Activated CD8-positive, alpha-beta T cell treated with anti-CD3 and anti-CD28 coated beads for 36 hours (primary cell): Measurements from ENCODE around the gene NHERF1. TPM values are rescaled to one million over a fixed set of nuclear protein-coding genes. Genes with fewer than 3 reads are reported as not detected.

ENCODE experiments used
- ATAC-seq: fragments of 200-7000 bp; cut with Tn5 transposase; one replicate; pipeline ENCODE4 v1.10.0; 2021; ENCODE audit warnings: mild to moderate bottlenecking, moderate library complexity
- CTCF ChIA-PET: fragments of 350-600 bp; sonication (Branson Sonifier 250); formaldehyde crosslinking; loops from one replicate; lab custom pipeline; 2021; ENCODE audit warnings: antibody characterized with exemption; lab: Charles Lee
- POLR2A ChIA-PET: fragments of 350-600 bp; sonication (Branson Sonifier 250); formaldehyde crosslinking; loops from one replicate; lab custom pipeline; 2021; ENCODE audit warnings: antibody characterized with exemption; lab: Charles Lee
- DNase-seq: peaks from one replicate; pipeline ENCODE4 v3.0.0-alpha.2; 2020
- H3K27ac Mint-ChIP-seq: one replicate; pipeline ENCODE4 v1.8.0; 2021; ENCODE audit warnings: mild to moderate bottlenecking, mixed read lengths
- H3K27me3 Mint-ChIP-seq: one replicate; pipeline ENCODE4 v1.8.0; 2021; ENCODE audit warnings: mixed read lengths
- H3K36me3 Mint-ChIP-seq: one replicate; pipeline ENCODE4 v1.8.0; 2021; ENCODE audit warnings: low read depth, mixed read lengths
- H3K4me1 Mint-ChIP-seq: one replicate; pipeline ENCODE4 v1.8.0; 2021; ENCODE audit warnings: low read depth, mixed read lengths
- H3K4me3 Mint-ChIP-seq: one replicate; pipeline ENCODE4 v1.8.0; 2021; ENCODE audit warnings: mild to moderate bottlenecking, moderate library complexity, mixed read lengths
- H3K9me3 Mint-ChIP-seq: one replicate; pipeline ENCODE4 v1.8.0; 2021; ENCODE audit warnings: mixed read lengths
- intact Hi-C: fragments of 100-400 bp; cut with micrococcal nuclease; formaldehyde crosslinking; loops from one replicate; pipeline ENCODE4 v1.10.0; 2022
- total RNA-seq, 2 experiments: library from RNA; stranded (reverse); gene quantifications; one replicate each; pipeline ENCODE4 v1.2.3, GENCODE V29; 2021
- TF ChIP-seq, protein P1 (sequence below): fragments of 200-600 bp; IDR thresholded peaks from one replicate; pipeline ENCODE4 v1.8.0; 2022; ENCODE audit warnings: antibody characterized with exemption, mild to moderate bottlenecking

NHERF1 gene
- total RNA-seq, 2 experiments from 2014 or later: 143 to 150 TPM

DNA sequence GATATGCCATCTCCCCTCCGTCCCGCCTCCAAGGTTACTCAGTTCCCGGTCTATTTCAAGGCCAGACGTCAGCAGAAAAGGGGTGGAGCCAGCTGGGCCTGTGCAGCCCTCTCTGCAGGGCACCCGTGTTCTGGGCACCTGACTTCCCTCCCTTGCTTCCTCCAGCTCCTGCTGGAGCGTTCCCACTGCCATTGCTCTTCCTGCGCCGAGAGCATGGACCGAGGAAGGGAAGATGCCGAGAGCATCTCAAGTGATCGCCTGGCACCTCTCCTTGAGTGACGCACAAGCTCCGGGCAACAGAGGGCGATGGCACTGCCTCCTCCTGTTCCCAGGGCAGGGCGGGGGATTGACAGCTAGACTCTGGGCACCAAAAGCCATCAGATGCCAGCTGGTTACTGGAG lies 57.2 kb downstream of the NHERF1 start:
- ATAC-seq: no peak
- Mint-ChIP-seq H3K36me3 (peaks cover 3% of the 10 kb centered on the region), H3K9me3 (no peaks in the 10 kb centered on the region), H3K27ac (no peak overlapping the region), H3K27me3 (no peaks in the 10 kb centered on the region), H3K4me3 (no peak overlapping the region), H3K4me1 (no peaks in the 10 kb centered on the region)
- ChIA-PET CTCF (interaction anchor here (0.6 to 2.3 kb wide), 3 partner anchors 14 to 60 kb away, joined by 3 to 14 read pairs (median 3); no protein-coding TSS in a partner anchor), POLR2A (no interaction called here)
- intact Hi-C loops: no loop called here
- no peak for DNase-seq
- TF ChIP-seq, protein P1, sequence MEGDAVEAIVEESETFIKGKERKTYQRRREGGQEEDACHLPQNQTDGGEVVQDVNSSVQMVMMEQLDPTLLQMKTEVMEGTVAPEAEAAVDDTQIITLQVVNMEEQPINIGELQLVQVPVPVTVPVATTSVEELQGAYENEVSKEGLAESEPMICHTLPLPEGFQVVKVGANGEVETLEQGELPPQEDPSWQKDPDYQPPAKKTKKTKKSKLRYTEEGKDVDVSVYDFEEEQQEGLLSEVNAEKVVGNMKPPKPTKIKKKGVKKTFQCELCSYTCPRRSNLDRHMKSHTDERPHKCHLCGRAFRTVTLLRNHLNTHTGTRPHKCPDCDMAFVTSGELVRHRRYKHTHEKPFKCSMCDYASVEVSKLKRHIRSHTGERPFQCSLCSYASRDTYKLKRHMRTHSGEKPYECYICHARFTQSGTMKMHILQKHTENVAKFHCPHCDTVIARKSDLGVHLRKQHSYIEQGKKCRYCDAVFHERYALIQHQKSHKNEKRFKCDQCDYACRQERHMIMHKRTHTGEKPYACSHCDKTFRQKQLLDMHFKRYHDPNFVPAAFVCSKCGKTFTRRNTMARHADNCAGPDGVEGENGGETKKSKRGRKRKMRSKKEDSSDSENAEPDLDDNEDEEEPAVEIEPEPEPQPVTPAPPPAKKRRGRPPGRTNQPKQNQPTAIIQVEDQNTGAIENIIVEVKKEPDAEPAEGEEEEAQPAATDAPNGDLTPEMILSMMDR: no peak

DNA sequence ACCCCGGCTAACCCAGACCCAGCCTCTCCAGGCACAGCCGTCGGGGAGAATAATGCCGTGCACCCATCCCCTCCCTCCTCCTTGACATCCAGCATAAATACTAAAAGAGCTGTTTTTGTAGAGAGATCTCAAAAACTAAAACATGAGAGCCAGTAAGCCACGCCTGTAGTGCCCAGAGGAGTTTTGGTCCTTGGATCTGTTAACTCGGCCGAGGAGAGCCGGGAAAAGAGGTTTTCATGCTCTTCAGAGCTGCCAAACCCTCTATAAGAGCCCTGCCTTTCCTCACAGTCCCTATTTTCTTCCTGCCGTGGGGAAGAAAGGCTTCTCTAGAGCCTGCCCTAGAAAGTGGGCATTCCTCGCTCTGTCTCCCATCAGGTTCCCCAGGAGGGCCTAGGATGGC lies 57.9 kb downstream of the NHERF1 start:
- ChIA-PET CTCF (interaction anchor here (1.4 to 2.3 kb wide), 2 partner anchors 15 to 59 kb away, joined by 3 to 14 read pairs; no protein-coding TSS in a partner anchor), POLR2A (interaction anchor here (1.5 kb wide), 1 partner anchor 15 kb away, joined by 5 read pairs; no protein-coding TSS in a partner anchor)
- Mint-ChIP-seq H3K9me3 (no peaks in the 10 kb centered on the region), H3K4me3 (no peak overlapping the region), H3K36me3 (peaks cover 3% of the 10 kb centered on the region), H3K27ac (no peak overlapping the region), H3K27me3 (no peaks in the 10 kb centered on the region), H3K4me1 (no peaks in the 10 kb centered on the region)
- ATAC-seq (no peak), DNase-seq (no peak)
- TF ChIP-seq, protein P1: no peak
- intact Hi-C loops: no loop called here

DNA sequence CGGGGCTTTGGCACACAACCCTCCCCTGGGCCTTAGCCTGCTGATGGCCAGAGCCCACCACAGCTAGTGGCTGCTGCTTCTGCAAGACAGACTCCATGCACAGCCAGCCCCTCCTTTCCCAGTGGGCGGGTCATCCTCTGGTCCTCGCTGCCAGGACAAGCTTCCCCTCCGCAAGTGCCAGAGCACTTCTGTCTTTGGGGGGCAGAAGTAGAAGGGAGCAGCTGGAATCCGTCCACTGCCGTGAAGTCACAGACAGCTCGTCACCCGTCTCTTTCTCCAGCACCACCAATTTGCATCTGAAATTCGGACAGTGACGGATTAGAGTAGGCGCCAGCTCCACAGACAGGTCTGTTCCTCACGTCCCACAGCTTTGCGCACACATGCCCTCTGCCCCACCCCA lies 59.0 kb downstream of the NHERF1 start:
- H3K27me3 Mint-ChIP-seq: no peaks in the 10 kb centered on the region
- ChIA-PET POLR2A (interaction anchor here (1.4 to 1.5 kb wide), 3 partner anchors 12 to 26 kb away, joined by 3 to 5 read pairs (median 4); no protein-coding TSS in a partner anchor), CTCF (interaction anchor here (0.9 to 4.2 kb wide), 2 partner anchors 16 to 57 kb away, joined by 3 to 28 read pairs; no protein-coding TSS in a partner anchor)
- H3K36me3 Mint-ChIP-seq: peaks cover 3% of the 10 kb centered on the region
- no peaks in the 10 kb centered on the region for H3K4me1 Mint-ChIP-seq
- TF ChIP-seq, protein P1: no peak
- ATAC-seq: no peak
- no peak for DNase-seq
- H3K9me3 Mint-ChIP-seq: no peaks in the 10 kb centered on the region
- H3K4me3 Mint-ChIP-seq: no peak overlapping the region
- intact Hi-C loops: no loop called here
- no peak overlapping the region for H3K27ac Mint-ChIP-seq

DNA sequence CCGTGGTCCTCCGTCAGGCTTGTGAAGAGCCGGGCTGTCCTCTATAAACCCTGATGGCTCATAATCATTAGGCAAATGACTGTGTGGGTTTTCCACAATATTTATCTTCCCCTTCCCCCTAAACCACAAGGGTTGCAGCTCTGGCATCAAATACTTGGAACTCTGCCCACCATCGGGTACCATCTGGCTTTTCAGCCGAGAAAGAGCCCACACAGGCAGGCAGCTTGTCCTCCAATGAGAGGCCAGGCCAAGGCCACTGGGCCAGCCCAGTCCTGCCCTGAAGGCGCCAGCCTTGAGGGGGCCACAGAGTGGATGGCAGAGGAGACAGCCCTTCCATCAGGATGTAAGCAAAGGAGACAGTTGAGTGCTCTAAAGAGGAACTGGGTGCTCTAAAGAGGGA lies 59.5 kb downstream of the NHERF1 start:
- intact Hi-C loops: no loop called here
- TF ChIP-seq, protein P1: no peak
- H3K36me3 Mint-ChIP-seq: peaks cover 3% of the 10 kb centered on the region

DNA sequence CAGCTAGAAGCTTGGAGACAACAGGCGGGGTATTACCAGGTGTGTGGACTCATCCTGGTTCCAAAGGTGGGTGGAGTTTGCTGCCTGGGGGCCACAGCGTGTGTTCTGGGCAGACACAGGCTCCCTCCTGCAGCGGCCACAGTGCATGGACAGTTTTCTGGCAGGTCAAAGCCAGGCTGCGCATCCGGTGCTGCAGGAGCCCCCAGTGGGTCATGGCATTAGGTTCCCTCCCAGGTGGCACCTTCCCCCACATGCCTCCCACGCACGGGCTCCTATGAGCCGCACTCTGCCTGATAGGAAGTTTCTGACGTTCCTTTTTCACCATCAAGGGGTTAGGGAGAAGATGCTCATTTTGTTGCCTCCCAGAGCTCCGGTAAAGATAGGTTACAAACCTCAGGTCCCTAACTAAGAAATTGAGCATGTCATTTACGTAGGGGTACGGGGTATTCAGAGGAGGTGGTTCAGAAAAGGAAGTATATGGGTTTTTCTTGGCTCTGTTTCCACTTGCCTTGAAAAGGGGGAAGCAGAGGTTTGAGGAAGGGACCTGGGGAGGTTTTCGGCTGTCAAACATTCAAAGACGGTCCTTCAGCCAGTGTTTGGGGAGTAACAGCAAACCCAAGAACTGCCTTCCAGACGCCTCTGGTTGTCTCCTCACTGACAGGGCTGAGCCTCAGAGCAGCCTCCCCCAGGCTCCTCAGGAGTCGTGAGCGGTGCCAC lies 60.4 kb downstream of the NHERF1 start:
- Mint-ChIP-seq H3K9me3 (no peaks in the 10 kb centered on the region), H3K4me1 (no peaks in the 10 kb centered on the region), H3K4me3 (no peak overlapping the region), H3K27me3 (no peaks in the 10 kb centered on the region), H3K27ac (no peak overlapping the region), H3K36me3 (peaks cover 5% of the 10 kb centered on the region)
- POLR2A ChIA-PET: interaction anchor here (1.5 kb wide), 1 partner anchor 11 kb away, joined by 4 read pairs; no protein-coding TSS in a partner anchor
- DNase-seq (no peak), ATAC-seq (no peak)
- TF ChIP-seq, protein P1: no peak
- CTCF ChIA-PET: interaction anchor here (1.1 to 4.2 kb wide), 2 partner anchors 18 to 53 kb away, joined by 3 to 28 read pairs; no protein-coding TSS in a partner anchor
- intact Hi-C loops: no loop called here

More for the DNA sequence above, 59.5 kb downstream of the NHERF1 start:
- CTCF ChIA-PET: interaction anchor here (1.1 to 4.2 kb wide), 2 partner anchors 17 to 54 kb away, joined by 3 to 28 read pairs; no protein-coding TSS in a partner anchor
- ATAC-seq (no peak), DNase-seq (no peak)
- Mint-ChIP-seq H3K9me3 (no peaks in the 10 kb centered on the region), H3K4me1 (no peaks in the 10 kb centered on the region), H3K4me3 (no peak overlapping the region), H3K27me3 (no peaks in the 10 kb centered on the region), H3K27ac (no peak overlapping the region)
- POLR2A ChIA-PET: interaction anchor here (0.5 to 1.5 kb wide), 4 partner anchors 10 to 26 kb away, joined by 3 to 5 read pairs (median 4); no protein-coding TSS in a partner anchor
